Measurements from ENCODE around the gene CEP112.

The CEP112 gene

DNA sequence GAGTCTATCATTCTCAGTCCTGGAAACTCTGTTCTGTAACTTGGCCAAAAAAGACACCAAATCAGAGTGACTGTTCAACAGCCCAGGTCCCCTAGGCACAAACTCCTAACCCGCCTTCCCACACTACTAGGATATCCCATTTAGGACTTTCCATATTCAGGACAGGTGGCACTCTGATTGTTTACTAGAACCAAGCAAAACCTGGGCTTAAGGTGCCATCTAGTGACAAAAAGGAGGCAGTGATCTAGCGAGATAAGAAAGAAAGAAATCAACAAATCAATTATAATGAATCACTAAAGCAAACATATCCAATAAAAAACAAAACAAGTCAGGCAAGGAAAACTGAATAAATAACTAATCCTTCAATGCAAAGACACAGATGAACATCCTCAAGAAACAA, 203.9 kb downstream of the CEP112 start:
- H3K4me3 Mint-ChIP-seq, result no peak overlapping the region
- TF ChIP-seq, protein P1, sequence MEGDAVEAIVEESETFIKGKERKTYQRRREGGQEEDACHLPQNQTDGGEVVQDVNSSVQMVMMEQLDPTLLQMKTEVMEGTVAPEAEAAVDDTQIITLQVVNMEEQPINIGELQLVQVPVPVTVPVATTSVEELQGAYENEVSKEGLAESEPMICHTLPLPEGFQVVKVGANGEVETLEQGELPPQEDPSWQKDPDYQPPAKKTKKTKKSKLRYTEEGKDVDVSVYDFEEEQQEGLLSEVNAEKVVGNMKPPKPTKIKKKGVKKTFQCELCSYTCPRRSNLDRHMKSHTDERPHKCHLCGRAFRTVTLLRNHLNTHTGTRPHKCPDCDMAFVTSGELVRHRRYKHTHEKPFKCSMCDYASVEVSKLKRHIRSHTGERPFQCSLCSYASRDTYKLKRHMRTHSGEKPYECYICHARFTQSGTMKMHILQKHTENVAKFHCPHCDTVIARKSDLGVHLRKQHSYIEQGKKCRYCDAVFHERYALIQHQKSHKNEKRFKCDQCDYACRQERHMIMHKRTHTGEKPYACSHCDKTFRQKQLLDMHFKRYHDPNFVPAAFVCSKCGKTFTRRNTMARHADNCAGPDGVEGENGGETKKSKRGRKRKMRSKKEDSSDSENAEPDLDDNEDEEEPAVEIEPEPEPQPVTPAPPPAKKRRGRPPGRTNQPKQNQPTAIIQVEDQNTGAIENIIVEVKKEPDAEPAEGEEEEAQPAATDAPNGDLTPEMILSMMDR (IDR thresholded peaks at IDR 0.05; ENCODE audit: unreplicated experiment in 3 of 3), result peak in 1 of 3 experiments; percentile 39
- peaks cover 37% of the 10 kb centered on the region for H3K36me3 Mint-ChIP-seq (ENCODE audit: low read depth)
- H3K4me1 Mint-ChIP-seq, result no peaks in the 10 kb centered on the region
- H3K27ac Mint-ChIP-seq, result no peak overlapping the region
- H3K9me3 Mint-ChIP-seq, result peaks cover 31% of the 10 kb centered on the region
- no peaks in the 10 kb centered on the region for H3K27me3 Mint-ChIP-seq (ENCODE audit: low read depth)

- Mint-ChIP-seq H3K36me3 (ENCODE audit: low read depth) (peaks cover 38% of the 10 kb centered on the region), H3K9me3 (peaks cover 31% of the 10 kb centered on the region), H3K4me3 (no peak overlapping the region), H3K27ac (no peak overlapping the region), H3K27me3 (ENCODE audit: low read depth) (no peaks in the 10 kb centered on the region), H3K4me1 (no peaks in the 10 kb centered on the region)
- TF ChIP-seq, protein P1 (IDR thresholded peaks at IDR 0.05; ENCODE audit: unreplicated experiment in 3 of 3), result no peak
Observed at GRCh38 chr17:65985571-65985970, 206.4 kb downstream of the CEP112 start.

DNA sequence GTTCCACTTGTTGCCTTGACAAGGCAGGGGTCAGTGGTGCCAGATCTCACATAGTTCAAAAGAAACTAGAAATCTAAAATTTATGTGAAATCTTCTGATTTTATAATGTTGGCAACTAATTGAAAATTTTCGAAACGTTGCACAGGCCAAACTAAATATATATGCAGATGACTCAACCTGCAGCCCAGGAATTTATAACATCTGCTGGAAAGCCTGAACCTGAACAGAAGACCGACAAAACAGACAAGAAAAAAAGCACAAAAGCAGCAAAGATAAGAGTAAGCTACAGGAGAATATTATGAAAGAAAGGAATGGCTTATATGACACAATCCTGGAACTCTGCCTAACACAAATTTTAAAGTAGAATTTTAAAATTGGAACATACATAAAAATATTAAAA, 207.6 kb downstream of the CEP112 start:
- TF ChIP-seq, protein P1 (IDR thresholded peaks at IDR 0.05; ENCODE audit: unreplicated experiment in 3 of 3), result no peak
- Mint-ChIP-seq H3K36me3 (ENCODE audit: low read depth) (peaks cover 28% of the 10 kb centered on the region), H3K4me3 (no peak overlapping the region), H3K27ac (no peak overlapping the region), H3K4me1 (no peaks in the 10 kb centered on the region), H3K27me3 (ENCODE audit: low read depth) (no peaks in the 10 kb centered on the region), H3K9me3 (peaks cover 26% of the 10 kb centered on the region)

DNA sequence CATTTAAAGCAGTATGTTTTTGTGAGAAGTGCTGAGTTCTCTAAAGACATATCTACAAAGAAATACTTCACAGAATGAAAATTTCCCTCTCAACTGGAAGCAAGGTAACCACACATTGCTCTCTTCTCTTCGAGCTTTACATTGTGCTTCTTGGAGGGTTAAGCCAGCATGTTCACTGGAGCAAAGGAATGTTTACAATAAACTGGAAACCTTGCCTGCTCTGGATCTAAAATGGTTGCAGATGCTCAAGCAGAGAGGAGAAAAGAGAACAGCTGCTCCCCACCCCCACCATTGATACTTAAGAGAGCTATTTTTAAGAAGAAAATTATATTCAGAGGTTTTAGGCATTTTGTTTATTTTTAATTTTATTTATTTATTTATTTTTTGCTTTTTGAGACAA, 213.1 kb downstream of the CEP112 start:
- H3K36me3 Mint-ChIP-seq (ENCODE audit: low read depth), result peaks cover 4% of the 10 kb centered on the region
- H3K27ac Mint-ChIP-seq, result peak overlapping the region in 1 of 3 experiments; percentile 45
- no peak overlapping the region for H3K4me3 Mint-ChIP-seq
- TF ChIP-seq, protein P1 (IDR thresholded peaks at IDR 0.05; ENCODE audit: unreplicated experiment in 3 of 3), result no peak
- no peaks in the 10 kb centered on the region for H3K9me3 Mint-ChIP-seq
- H3K4me1 Mint-ChIP-seq, result peaks cover 5% of the 10 kb centered on the region
- H3K27me3 Mint-ChIP-seq (ENCODE audit: low read depth), result no peaks in the 10 kb centered on the region

- Mint-ChIP-seq H3K9me3 (no peaks in the 10 kb centered on the region), H3K4me1 (peaks cover 5% of the 10 kb centered on the region), H3K27ac (no peak overlapping the region), H3K36me3 (ENCODE audit: low read depth) (peaks cover 4% of the 10 kb centered on the region), H3K4me3 (no peak overlapping the region), H3K27me3 (ENCODE audit: low read depth) (no peaks in the 10 kb centered on the region)
- TF ChIP-seq, protein P1 (IDR thresholded peaks at IDR 0.05; ENCODE audit: unreplicated experiment in 3 of 3), result no peak
Observed at GRCh38 chr17:65977041-65977440, 214.9 kb downstream of the CEP112 start.

- H3K27ac Mint-ChIP-seq, result no peak overlapping the region
- H3K4me3 Mint-ChIP-seq, result no peak overlapping the region
- H3K36me3 Mint-ChIP-seq (ENCODE audit: low read depth), result peaks cover under 1% of the 10 kb centered on the region
- H3K27me3 Mint-ChIP-seq (ENCODE audit: low read depth), result no peaks in the 10 kb centered on the region
- no peaks in the 10 kb centered on the region for H3K9me3 Mint-ChIP-seq
- peaks cover 5% of the 10 kb centered on the region for H3K4me1 Mint-ChIP-seq
- TF ChIP-seq, protein P1 (IDR thresholded peaks at IDR 0.05; ENCODE audit: unreplicated experiment in 3 of 3), result no peak
Observed at GRCh38 chr17:65975878-65976277, 216.1 kb downstream of the CEP112 start.
